GM04503 (cell line): ENCODE measurements around the gene SRMS.

Source experiments
- DNase-seq: peaks from one replicate; pipeline ENCODE4 v3.0.0-alpha.2; 2012; ENCODE audit warnings: low read depth

The SRMS gene

DNA sequence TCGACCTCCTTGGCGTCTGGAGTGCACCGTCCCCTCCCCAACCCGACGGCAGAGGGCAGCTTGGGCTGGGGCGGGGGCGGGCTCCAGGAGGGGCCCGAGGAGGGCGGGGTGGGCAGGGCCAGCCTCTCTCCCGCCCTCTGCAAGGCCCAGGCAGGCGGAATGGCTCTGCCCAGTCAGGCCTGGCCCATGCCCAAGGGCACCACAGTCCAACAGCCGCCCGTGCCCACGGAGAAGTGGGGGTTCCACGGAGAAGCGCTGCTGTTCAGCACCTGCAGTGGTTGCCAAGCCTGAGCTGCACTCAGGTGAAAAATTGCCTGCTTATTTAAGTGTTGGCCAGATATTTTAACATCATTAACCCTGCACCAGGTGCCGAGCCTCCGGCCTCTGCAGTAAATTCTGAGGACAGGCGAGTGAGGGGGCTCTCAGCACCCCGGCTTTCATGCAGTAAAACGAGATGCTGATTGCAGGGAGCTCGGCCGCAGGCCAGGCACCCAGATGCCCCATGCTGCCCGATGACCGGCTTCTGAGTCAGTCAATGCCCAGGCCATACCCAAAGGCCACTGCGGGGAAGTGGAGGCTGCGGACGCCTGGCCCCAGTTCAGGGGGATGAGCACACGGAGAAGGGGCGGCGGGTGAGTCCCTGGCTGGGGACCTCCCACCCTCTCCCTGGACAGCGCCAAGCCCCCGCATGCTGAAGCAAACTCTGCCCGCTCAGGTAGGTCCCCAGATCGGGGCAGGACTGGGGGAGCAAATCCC is at the start of gene SRMS:
SRMS (minus strand) TSS at position 25 of the 756 bp plus-strand sequence. CDS start 286 bp downstream, outside the sequence.
- no peak for DNase-seq

DNA sequence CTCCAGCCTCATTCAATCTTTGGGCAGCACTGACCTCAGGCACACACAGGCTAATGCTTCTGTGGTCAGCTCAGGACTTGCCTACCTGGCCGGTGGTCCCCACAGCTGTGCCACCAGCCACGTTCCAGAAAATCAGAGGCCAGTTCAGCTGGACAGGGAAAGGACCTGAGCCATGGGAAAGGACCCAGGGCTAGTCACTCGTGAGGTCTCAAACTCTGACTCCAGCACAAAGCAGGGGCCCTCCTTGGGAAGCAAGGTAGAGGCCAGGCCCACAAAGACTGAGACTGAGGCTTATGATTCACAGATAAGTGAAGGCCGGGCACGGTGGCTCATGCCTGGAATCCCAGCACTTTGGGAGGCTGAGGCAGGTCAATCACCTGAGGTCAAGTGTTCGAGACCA is 48.9 kb upstream of the SRMS start:
- DNase-seq: no peak

- DNase-seq: no peak
These were observed 48.0 kb upstream of the SRMS start for GRCh38 chr20:63595416-63596127.

DNA sequence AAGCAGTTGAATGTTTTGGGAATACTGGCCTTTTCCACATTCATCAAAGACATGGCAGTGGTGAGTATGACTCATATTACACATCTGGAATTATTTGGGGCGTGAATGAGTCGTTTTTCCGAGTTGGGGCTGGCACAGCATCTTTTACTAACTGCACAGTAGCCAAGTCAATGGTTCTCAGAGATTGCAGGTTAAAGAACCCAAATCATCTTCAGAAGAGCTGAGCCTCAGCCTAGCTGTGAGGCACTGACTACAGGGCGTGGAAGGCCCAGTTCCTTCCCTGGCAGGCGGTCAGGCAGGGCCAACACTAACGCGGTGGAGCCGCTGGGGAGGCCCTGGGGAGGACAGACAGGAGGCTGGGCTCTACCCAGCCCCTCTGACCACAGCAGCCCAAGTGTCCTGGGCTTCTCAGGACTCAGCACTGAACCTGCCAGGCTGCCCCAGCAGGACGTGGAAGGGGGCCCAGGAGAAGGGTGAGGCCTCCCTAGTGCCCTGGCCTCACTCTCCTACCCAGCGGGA is 46.6 kb upstream of the SRMS start:
- DNase-seq: peak; percentile 82

DNA sequence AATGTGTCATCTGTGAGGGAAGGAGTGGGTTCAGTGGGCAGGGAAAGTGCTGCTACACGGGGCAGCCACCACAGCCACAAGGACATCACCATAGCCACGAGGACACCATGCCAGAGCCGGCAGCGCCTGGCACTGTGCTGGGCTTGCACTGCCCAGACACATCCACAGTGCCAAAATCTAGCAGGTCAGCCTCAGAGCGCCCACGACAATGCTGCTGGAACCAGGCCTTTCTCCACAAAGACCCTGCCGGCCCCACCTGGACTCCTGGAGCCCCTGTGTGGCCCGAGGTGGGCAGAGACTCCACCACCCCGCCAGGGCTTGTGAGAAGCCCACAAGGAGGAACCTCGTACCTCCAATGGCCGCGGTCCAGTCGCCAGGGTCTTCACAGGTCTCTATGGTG is 45.1 kb upstream of the SRMS start:
- DNase-seq: no peak

- DNase-seq: no peak
These were observed 44.3 kb upstream of the SRMS start for GRCh38 chr20:63591786-63592355.

- DNase-seq: no peak
These were observed 43.6 kb upstream of the SRMS start for GRCh38 chr20:63591147-63591533.

- DNase-seq: no peak
These were observed 42.9 kb upstream of the SRMS start for GRCh38 chr20:63590218-63591146.

DNA sequence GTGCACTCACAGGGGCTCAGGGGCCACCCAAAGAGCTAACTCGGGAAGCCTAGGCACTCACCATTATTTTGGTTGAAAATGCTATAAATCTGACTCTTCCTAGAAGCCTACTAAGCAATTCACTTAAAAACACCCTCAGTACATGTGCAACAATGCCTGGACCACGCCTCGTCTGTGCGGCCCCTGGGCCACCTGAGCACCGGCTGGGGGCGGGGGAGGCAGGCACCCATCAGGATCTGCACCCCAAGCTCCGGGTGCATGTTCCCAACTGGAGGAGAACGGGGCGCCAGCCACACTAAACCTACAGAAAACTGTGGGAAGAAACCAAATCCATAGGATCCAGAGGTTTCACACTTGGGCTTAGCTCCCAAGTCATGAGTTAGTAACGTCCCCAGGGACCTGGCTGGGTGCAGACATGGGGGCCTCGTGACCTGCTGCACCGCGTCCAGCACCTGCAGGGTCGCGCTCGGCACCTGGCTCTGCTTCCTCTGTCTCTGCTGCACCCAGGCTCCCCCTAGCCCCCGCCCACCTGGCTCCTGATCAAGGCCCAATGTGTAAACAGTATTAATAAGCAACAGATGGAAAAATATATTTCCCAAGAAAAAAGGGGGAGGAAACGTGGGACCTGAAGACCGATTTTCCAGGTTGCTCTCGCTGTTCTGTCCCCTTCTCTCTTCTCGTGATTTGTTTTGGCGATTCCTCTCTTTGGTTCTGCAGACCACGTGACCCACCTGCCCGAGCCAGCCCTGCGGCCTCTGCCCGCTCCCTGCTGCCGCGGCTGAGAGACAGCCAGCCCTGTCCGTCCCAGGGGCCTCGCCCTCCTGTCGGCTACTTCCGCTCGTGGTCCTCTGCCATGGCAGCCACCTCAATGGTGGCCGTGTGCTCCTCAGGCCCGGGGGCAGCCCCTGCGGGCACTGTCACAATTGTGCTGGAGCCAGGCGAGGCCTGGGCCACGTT is 42.0 kb upstream of the SRMS start:
- no peak for DNase-seq

DNA sequence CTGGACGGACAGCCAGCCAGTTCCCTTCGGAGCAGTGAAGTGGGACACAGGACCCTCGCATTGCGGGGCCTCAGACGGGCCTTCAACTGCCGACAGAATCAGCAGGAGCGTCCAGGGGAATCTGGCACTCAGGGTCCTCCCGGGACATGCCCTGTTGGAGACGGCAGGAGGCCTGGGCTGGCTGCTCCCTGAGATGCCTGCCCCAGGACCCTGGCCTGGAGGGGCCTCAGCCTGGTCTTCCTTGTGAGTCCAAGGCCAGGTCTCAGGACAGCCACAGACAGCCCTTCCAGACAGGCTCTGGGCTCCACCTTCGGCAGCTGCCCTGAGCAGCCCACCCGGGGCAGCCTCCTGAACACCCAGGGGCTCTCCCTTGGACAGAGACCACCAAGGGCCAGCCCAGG is 41.1 kb upstream of the SRMS start:
- no peak for DNase-seq

GRCh38 chr20:63587776-63588591 is 40.4 kb upstream of the SRMS start:
- no peak for DNase-seq

DNA sequence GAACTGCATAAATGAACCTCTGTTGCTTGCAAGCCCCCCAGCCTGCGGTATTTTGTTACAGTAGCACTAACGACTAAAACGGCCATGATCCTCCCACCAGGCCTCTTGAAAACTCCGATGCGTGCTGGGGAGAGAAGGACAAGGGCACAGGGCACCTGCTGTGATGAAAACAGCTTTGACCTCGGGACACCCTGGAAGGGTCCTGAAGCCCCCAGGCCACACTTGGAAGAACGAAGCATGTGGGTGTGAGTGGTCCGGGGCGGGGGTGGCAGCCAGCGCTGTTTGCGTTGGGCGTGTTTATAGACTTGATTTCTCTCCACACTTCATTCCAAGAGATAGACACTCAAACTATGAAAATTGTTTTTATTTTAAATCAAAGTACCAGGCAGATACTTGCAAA is 39.7 kb upstream of the SRMS start:
- DNase-seq: no peak

DNA sequence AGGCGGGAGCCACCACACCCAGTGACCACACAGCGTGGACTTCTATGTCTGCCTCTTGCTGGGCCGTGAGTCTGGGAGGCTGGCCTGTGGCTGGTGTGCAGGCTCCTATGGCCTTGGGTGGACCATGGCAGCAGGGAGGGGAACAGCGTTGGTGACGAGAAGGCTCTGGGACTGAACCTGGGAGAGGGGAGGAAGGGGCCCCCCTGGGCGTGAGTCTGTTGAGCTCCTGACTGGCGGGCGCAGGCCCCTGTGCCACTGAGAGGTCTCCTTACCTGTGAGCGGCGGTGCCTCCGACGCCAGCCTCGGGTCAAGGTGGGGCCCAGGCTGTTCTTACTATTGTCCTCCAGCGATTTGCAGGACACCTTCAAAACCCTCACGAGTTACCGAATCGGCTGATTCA is 39.2 kb upstream of the SRMS start:
- no peak for DNase-seq

- no peak for DNase-seq
These were observed 38.3 kb upstream of the SRMS start for GRCh38 chr20:63585616-63586565.

- no peak for DNase-seq
These were observed 35.0 kb upstream of the SRMS start for GRCh38 chr20:63582382-63583063.

DNA sequence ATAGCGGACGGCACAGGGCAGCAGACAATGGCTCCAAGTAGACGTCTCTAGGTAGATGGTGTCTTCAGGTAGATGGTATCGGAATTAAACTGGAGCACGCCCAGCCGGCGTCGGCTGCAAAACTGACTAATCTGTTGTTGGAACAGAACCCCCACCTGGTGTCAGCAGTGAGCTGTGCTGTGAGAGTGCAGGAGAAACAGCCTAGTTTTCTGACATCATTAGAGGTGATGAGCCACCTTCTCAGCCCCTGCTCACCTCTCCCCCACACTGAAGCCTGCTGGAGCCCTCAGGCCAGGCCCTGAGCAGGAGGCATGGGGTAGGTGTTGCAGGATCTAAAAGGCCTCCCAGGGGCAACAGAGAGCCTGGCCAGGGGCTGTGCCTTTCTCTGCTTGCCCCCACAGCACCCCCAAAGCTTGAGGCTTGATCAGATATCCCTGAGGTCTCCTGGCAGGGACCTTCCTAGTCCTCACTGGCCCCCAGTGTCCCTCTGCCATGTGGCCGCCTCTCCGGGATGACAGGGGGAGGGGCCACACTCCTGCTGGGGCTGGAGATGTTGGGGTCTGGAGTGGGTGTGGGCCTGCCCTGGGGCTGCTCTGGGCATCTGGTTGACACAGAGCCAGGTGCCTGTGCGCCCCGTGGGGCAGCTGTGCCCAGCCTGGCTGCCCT is 33.4 kb upstream of the SRMS start:
- no peak for DNase-seq

- no peak for DNase-seq
These were observed 31.6 kb upstream of the SRMS start for GRCh38 chr20:63579017-63579694.
